Ishikawa (cell line): ENCODE data around the gene ACSM3.

Experiments used
- CEBPB ChIP-seq: IDR thresholded peaks from 2 replicates; pipeline ENCODE4 v1.6.1; 2012
- CREB1 ChIP-seq: IDR thresholded peaks from 2 replicates; pipeline ENCODE4 v1.6.1; 2012; ENCODE audit warnings: low read depth
- EGR1 ChIP-seq: IDR thresholded peaks from 2 replicates; pipeline ENCODE4 v1.6.1; 2012
- EP300 ChIP-seq: IDR thresholded peaks from 2 replicates; pipeline ENCODE4 v1.6.1; 2012; ENCODE audit warnings: borderline replicate concordance
- FOXM1 ChIP-seq: IDR thresholded peaks from 2 replicates; pipeline ENCODE4 v1.6.1; 2012; ENCODE audit warnings: low read depth, borderline replicate concordance
- NFIC ChIP-seq: IDR thresholded peaks from 2 replicates; pipeline ENCODE4 v1.6.1; 2012
- RAD21 ChIP-seq: IDR thresholded peaks from 2 replicates; pipeline ENCODE4 v1.6.1; 2012; ENCODE audit warnings: low read depth
- TAF1 ChIP-seq: IDR thresholded peaks from 2 replicates; pipeline ENCODE4 v1.6.1; 2012; ENCODE audit warnings: low read depth, mild to moderate bottlenecking
- TCF12 ChIP-seq: IDR thresholded peaks from 2 replicates; pipeline ENCODE4 v1.6.1; 2012; ENCODE audit warnings: low read depth
- TEAD4 ChIP-seq: IDR thresholded peaks from 2 replicates; pipeline ENCODE4 v1.6.1; 2012
- YY1 ChIP-seq: IDR thresholded peaks from 2 replicates; pipeline ENCODE4 v1.6.1; 2012; ENCODE audit warnings: low read depth
- ZBTB7A ChIP-seq: IDR thresholded peaks from 2 replicates; pipeline ENCODE4 v1.6.1; 2012; ENCODE audit warnings: low read depth
- TF ChIP-seq, protein P1 (sequence below): IDR thresholded peaks from 2 replicates; pipeline ENCODE4 v1.6.1; 2012; ENCODE audit warnings: low read depth, mild to moderate bottlenecking
- TF ChIP-seq, protein P2 (sequence below): IDR thresholded peaks from 2 replicates; pipeline ENCODE4 v1.6.1; 2012
- TF ChIP-seq, protein P3 (sequence below): IDR thresholded peaks from 2 replicates; pipeline ENCODE4 v1.6.1; 2012

Gene ACSM3

DNA sequence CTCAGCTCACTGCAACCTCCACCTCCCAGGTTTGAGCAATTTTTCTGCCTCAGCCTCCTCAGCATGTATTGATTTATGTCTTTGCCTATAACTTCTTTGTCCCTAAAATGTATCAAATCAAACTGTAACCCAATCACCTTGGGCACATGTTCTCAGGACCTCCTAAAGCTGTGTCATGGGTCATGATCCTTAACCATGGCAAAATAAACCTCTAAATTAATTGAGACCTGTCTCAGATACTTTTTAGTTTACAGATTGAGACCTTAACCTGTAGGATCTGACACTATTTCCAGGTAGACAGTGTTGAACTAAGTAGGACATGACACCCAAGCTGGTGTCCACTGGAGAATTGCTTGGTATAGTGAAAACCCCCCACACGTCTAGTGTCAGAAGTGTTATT, 2.6 kb upstream of the ACSM3 start:
- TF ChIP-seq, protein P1, sequence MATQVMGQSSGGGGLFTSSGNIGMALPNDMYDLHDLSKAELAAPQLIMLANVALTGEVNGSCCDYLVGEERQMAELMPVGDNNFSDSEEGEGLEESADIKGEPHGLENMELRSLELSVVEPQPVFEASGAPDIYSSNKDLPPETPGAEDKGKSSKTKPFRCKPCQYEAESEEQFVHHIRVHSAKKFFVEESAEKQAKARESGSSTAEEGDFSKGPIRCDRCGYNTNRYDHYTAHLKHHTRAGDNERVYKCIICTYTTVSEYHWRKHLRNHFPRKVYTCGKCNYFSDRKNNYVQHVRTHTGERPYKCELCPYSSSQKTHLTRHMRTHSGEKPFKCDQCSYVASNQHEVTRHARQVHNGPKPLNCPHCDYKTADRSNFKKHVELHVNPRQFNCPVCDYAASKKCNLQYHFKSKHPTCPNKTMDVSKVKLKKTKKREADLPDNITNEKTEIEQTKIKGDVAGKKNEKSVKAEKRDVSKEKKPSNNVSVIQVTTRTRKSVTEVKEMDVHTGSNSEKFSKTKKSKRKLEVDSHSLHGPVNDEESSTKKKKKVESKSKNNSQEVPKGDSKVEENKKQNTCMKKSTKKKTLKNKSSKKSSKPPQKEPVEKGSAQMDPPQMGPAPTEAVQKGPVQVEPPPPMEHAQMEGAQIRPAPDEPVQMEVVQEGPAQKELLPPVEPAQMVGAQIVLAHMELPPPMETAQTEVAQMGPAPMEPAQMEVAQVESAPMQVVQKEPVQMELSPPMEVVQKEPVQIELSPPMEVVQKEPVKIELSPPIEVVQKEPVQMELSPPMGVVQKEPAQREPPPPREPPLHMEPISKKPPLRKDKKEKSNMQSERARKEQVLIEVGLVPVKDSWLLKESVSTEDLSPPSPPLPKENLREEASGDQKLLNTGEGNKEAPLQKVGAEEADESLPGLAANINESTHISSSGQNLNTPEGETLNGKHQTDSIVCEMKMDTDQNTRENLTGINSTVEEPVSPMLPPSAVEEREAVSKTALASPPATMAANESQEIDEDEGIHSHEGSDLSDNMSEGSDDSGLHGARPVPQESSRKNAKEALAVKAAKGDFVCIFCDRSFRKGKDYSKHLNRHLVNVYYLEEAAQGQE, result no peak
- TF ChIP-seq ZBTB7A (no peak), NFIC (no peak), FOXM1 (no peak), YY1 (no peak), TCF12 (no peak), EP300 (no peak), CREB1 (no peak), TAF1 (no peak), RAD21 (no peak), TEAD4 (no peak), EGR1 (no peak), CEBPB (no peak)
- TF ChIP-seq, protein P2, sequence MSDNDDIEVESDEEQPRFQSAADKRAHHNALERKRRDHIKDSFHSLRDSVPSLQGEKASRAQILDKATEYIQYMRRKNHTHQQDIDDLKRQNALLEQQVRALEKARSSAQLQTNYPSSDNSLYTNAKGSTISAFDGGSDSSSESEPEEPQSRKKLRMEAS, result no peak
- TF ChIP-seq, protein P3, sequence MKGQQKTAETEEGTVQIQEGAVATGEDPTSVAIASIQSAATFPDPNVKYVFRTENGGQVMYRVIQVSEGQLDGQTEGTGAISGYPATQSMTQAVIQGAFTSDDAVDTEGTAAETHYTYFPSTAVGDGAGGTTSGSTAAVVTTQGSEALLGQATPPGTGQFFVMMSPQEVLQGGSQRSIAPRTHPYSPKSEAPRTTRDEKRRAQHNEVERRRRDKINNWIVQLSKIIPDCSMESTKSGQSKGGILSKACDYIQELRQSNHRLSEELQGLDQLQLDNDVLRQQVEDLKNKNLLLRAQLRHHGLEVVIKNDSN, result no peak

DNA sequence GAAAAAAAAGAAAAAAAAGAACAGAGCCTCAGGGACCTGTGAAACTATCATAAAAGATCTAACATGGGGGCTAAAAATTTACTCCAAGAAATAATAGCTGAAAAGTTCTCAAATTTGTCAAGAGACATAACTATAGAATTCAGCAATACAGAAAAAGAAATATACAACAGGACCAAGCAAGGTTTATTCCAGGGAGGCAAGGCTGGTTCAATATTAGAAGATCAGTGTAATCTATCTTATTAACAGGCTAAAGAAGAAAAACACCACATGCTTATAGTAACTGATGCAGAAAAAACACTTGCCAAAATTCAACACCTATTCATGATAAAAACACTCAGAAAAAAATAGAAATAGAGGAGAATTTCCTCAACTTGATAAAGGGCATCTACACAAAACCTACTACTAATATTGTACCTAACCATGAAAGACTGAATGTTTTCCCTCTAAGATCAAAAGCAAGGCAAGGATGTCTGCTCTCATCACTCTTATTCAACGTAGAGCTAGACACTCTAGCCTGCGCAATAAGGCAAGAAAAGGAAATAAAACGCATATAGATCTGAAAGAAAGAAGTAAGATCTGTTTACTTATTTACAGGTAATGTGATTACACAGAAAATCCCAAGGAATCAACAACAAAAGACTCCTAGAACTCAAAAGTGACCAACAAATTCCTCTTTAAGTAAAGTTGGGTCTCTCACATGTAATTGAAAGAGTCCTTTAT, 1.2 kb upstream of the ACSM3 start:
- no peak for TF ChIP-seq CEBPB
- no peak for TF ChIP-seq ZBTB7A
- TF ChIP-seq NFIC, result no peak
- TF ChIP-seq TEAD4, result no peak
- TF ChIP-seq, protein P3, result no peak
- no peak for TF ChIP-seq CREB1
- TF ChIP-seq RAD21, result no peak
- no peak for TF ChIP-seq YY1
- TF ChIP-seq, protein P1, result no peak
- TF ChIP-seq TAF1, result no peak
- TF ChIP-seq FOXM1, result no peak
- TF ChIP-seq EP300, result no peak

DNA sequence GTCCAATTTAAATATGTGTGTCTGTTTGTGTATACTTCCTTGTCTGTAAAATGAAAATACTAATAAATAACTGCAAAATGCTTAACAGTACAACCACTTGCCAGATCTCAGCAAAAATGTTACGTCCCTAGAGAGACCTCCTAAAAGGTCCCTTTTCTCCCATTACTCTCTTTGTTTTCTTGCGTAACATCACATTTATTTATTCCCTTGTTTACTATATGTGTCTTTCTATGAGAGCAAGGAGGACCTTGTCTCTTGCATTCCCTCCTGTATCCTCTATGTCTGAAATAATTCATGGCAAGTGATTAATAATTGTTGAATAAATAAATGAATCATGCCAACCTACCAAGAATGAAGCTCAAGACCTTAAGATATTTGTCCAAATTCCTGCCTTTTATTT, 1.9 kb downstream of the ACSM3 start:
- TF ChIP-seq CEBPB, result no peak
- TF ChIP-seq RAD21, result no peak
- no peak for TF ChIP-seq CREB1
- TF ChIP-seq FOXM1, result no peak

DNA sequence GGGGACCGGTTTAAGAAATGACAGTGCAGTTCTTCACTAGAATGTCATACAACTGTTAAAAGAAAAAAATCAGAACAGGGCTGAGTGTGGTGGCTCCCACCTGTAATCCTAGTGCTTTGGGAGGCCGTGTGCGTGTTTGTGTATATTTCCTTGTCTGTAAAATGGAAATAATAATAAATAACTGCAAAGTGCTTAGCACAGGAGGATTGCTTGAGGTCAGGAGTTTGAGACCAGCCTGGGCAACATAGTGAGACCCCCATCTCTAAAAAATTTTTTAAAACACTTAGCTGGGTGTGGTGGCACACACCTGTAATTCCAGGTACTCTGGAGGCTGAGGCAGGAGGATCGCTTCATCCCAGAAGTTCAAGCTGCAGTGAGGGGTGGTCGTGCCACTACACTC, 2.5 kb downstream of the ACSM3 start:
- TF ChIP-seq EGR1, result no peak
- TF ChIP-seq TCF12, result no peak
- no peak for TF ChIP-seq RAD21
- TF ChIP-seq, protein P3, result no peak
- no peak for TF ChIP-seq TEAD4
- TF ChIP-seq, protein P2, result no peak
- TF ChIP-seq, protein P1, result no peak
- TF ChIP-seq CREB1, result no peak
- TF ChIP-seq ZBTB7A, result no peak
- no peak for TF ChIP-seq FOXM1
- no peak for TF ChIP-seq CEBPB
- TF ChIP-seq NFIC, result no peak
- TF ChIP-seq YY1, result no peak
- TF ChIP-seq TAF1, result no peak
